ENCODE data around the gene METAP1D. TPM values are rescaled to one million over a fixed set of nuclear protein-coding genes. Genes with fewer than 3 reads are reported as not detected.

The METAP1D gene
- total RNA-seq, result 3.9 and 4.4 TPM in 2 replicates

GRCh38 chr2:171999604-172000469, at the start of gene METAP1D:
Gene METAP1D (plus strand): TSS chr2:171999953. CDS start chr2:171999970, 17 bp downstream.

GRCh38 chr2:172085460-172086159, 85.9 kb downstream of the METAP1D start, which contains the start of gene DLX1:
Gene DLX1 (plus strand): TSS chr2:172085507. CDS start chr2:172085678, 171 bp downstream.

DNA sequence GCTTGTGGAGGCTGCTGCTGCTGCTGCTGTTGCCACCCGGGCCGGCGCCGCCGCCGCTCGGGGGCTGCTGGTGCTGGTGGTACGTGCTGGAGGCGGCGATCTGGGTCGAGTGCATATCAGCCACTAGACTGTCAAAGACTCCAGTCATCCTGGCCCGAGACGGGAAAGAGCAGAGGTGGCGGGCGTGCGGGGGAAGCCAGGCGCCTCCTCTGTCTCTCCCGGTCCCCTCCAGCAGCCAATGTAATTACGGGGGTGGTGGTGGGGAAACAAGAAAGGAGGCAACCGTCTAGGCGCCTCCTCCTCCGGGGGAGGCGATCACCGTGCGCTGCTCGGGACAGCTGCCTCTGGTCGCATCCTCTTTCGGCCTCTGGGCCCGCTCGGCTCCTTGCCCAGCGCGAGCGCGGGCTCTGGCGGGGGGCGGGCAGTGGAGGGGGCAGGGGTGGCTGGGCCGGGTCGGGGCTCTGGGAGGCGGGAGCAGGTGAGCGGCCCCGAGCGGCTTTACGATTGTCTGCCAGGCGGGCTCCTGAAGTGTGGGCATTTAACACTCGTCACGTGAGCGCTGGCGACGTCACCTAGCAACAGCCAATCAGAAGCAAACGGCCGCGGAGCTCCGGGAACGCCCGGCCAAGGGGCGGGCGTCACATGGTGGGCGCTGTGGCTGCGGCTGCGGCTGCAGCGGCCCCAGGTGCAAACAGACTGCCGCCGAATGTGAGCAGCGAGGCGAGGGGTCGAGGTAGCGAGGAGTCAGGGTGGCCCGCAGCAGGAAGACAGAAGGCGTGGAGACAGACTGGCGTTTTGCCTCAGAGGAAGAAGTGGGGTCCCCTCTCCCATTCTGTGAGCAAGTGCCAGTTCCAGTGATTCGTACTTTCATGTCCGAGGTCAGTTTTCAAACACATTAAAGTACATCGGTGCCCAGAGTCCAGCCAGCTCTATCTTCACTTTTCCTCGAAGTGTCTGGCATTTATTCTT, 102.9 kb downstream of the METAP1D start, which contains the start of gene DLX2:
TSS of gene DLX2 (minus strand) at position 510 of the 969 bp plus-strand sequence. CDS start at position 148, 362 bp downstream.

Other genes with a start within 250 kb of the METAP1D start
- gene SLC25A12, start 105.7 kb upstream of the METAP1D start, total RNA-seq, result 15.6 and 19.9 TPM in 2 replicates
- gene HAT1, start 77.5 kb upstream of the METAP1D start, total RNA-seq, result 48.4 and 68.1 TPM in 2 replicates
- 0.32 TPM in 1 of 2 replicates, not detected in the other for gene DLX1, start 85.6 kb downstream of the METAP1D start, total RNA-seq
- not detected in 2 replicates for gene DLX2, start 102.9 kb downstream of the METAP1D start, total RNA-seq